NCI-H187 treated with DMSO at 0.1 percent for 48 hours (cell line): ENCODE results near the gene RAB40A.
"Not testable (repeated sequence)": the region's sequence is repeated elsewhere in the genome, so short reads cannot be mapped to it uniquely, and the experiment has no call there.

ENCODE experiments used
- DNase-seq: peaks from one replicate; lab custom pipeline; 2025; lab: John Stamatoyannopoulos, UW

The RAB40A gene

DNA sequence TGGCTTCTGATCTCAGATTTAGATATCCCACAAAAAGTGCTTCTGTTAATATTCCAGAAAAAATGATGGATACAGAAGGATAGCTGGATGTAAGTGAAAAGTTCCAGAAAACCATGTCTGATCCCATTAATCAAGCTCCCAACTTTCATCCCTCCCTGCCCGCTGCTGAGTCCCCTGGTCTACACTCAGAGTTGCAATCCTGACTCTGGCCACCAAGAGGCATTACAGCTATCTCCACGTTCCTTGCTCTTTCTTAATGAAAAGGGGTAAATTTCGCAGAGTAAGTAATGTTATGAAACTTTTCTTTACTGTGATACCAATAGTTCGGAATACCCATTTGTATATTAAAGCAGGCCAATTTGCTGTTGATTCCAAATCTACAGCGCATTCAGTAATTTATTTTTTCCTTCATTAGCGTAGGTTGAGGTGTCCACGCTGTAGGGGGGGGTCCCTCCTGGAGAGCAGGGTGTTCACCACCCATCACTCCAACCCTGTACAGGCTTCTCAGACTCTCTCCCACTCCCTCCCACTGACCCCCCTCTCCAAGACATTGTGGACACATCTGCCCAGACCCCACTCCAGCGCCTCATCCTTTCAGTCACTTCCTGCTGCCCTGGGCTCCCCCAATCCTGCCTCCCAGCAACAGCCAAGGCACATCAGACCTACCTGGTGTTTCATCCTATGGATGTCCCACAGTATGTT is 55.1 kb downstream of the RAB40A start:
- DNase-seq, result no peak

GRCh38 chrX:103461156-103461555 is 58.1 kb downstream of the RAB40A start:
- no peak for DNase-seq

GRCh38 chrX:103460001-103460755 is 59.1 kb downstream of the RAB40A start:
- not testable (repeated sequence) for DNase-seq

GRCh38 chrX:103453655-103454054 is 65.6 kb downstream of the RAB40A start:
- DNase-seq, result no peak
